Colonic mucosa (tissue), 4 donors: ENCODE results near the gene EMC1. TPM values are rescaled to one million over a fixed set of nuclear protein-coding genes. Genes with fewer than 3 reads are reported as not detected.

ENCODE experiments used
- DNase-seq: peaks from one replicate; pipeline ENCODE4 v3.0.0-alpha.2; 2020
- H3K27ac ChIP-seq: fragments of 200-600 bp; one replicate; pipeline ENCODE4 v1.8.0; 2021
- H3K27me3 ChIP-seq: fragments of 200-600 bp; one replicate; pipeline ENCODE4 v1.8.0; 2021
- H3K36me3 ChIP-seq: fragments of 200-600 bp; one replicate; pipeline ENCODE4 v1.8.0; 2021
- H3K4me1 ChIP-seq: fragments of 200-600 bp; one replicate; pipeline ENCODE4 v1.8.0; 2021; ENCODE audit warnings: mild to moderate bottlenecking
- H3K4me3 ChIP-seq: fragments of 200-600 bp; one replicate; pipeline ENCODE4 v1.8.0; 2021
- H3K9ac ChIP-seq, 2 donors: one replicate each; pipeline ENCODE4 v1.7.0; 2013; ENCODE audit warnings: control low read depth in 2 of 2, low read depth in 2 of 2, low read length in 2 of 2
- H3K9me3 ChIP-seq: fragments of 200-600 bp; one replicate; pipeline ENCODE4 v1.8.0; 2021
- intact Hi-C: fragments of 100-400 bp; cut with DNase I; formaldehyde crosslinking; loops from one replicate; pipeline ENCODE4 v1.14.1; 2022
- total RNA-seq, 2 donors: library from RNA; stranded (reverse); fragmentation: NEBNext Ultra II Directional in 1 of 2; extraction: Animal tissue kit (Norgen Biotek cat#: 25700) in 1 of 2; gene quantifications; one replicate each; pipeline ENCODE4 v1.2.1, GENCODE V29; 2021
- TF ChIP-seq, protein P1 (sequence below): fragments of 200-600 bp; IDR thresholded peaks from one replicate; pipeline ENCODE4 v1.8.0; 2022; ENCODE audit warnings: antibody characterized with exemption, mild to moderate bottlenecking
- donor health status: healthy.
- donor health status: DM: no; HTN: no; CAD: no.
- donor health status: DM: no; HTN: no; CAD: no.

Gene EMC1
- total RNA-seq, 2 donors from 2014 or later = 35.3 to 51.1 TPM

DNA sequence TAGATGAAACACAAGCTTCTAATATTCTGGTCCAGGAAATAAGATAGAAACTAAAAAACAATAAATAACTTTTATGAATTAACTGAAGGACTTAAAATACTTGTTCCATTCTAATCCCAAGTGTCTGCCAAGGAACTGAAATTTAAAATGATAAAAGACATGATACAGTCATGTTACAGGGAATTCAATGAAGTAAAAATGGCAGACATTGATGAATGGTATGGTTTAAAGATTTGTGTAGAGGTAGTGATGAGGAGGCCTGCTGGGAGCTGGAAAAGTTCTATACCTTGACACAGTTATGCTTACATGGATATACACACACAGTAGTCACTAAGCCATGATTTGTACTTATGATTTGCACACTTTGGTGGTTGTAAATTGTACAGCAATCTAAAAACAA lies 39.2 kb downstream of the EMC1 start:
- H3K4me1 ChIP-seq = peaks cover 11% of the 10 kb centered on the region
- no peak overlapping the region for H3K4me3 ChIP-seq
- H3K27ac ChIP-seq = no peak overlapping the region
- H3K27me3 ChIP-seq = no peaks in the 10 kb centered on the region
- H3K9ac ChIP-seq = no peak overlapping the region
- H3K9me3 ChIP-seq = no peaks in the 10 kb centered on the region
- H3K36me3 ChIP-seq = no peaks in the 10 kb centered on the region
- intact Hi-C loops = no loop called here
- DNase-seq = no peak
- TF ChIP-seq, protein P1, sequence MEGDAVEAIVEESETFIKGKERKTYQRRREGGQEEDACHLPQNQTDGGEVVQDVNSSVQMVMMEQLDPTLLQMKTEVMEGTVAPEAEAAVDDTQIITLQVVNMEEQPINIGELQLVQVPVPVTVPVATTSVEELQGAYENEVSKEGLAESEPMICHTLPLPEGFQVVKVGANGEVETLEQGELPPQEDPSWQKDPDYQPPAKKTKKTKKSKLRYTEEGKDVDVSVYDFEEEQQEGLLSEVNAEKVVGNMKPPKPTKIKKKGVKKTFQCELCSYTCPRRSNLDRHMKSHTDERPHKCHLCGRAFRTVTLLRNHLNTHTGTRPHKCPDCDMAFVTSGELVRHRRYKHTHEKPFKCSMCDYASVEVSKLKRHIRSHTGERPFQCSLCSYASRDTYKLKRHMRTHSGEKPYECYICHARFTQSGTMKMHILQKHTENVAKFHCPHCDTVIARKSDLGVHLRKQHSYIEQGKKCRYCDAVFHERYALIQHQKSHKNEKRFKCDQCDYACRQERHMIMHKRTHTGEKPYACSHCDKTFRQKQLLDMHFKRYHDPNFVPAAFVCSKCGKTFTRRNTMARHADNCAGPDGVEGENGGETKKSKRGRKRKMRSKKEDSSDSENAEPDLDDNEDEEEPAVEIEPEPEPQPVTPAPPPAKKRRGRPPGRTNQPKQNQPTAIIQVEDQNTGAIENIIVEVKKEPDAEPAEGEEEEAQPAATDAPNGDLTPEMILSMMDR = no peak

DNA sequence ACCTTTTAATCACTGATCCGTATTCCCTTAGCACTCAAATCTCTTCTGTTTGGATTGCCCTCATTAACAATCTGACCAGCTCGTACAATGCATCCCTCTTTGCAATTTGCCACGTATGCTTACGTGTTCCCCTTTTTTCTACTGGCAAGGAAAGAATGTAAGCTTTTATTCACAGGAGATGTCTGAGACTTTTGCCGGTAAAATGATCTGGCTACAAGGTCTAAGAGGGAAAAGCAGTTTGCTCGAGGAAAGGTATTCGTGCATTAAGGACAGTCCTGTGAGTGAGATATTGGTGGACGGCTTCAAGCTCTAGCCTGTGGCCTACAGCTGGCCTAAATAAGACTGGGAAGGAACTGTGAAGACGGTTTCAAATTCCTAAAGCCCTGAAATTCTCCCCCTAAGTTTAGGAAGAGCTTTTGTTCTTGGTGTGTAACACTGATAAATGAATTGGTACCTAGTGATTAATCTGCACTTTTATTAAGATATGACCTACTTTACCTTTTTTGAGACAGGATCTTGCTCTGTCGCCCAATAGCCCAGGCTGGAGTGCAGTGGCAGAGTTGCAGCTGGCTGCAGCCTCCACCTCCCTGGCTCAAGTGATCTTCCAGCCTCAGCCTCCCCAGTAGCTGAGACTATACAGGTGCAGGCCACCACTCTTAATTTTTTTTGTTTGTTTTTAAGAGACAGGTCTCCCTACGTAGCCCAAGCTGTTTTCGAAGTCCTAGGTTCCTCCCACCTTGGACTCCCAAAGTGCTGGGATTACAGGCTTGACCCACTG lies 40.4 kb downstream of the EMC1 start:
- TF ChIP-seq, protein P1 = no peak
- peak overlapping the region; percentile 74 to 96 for H3K9ac ChIP-seq
- DNase-seq = no peak

DNA sequence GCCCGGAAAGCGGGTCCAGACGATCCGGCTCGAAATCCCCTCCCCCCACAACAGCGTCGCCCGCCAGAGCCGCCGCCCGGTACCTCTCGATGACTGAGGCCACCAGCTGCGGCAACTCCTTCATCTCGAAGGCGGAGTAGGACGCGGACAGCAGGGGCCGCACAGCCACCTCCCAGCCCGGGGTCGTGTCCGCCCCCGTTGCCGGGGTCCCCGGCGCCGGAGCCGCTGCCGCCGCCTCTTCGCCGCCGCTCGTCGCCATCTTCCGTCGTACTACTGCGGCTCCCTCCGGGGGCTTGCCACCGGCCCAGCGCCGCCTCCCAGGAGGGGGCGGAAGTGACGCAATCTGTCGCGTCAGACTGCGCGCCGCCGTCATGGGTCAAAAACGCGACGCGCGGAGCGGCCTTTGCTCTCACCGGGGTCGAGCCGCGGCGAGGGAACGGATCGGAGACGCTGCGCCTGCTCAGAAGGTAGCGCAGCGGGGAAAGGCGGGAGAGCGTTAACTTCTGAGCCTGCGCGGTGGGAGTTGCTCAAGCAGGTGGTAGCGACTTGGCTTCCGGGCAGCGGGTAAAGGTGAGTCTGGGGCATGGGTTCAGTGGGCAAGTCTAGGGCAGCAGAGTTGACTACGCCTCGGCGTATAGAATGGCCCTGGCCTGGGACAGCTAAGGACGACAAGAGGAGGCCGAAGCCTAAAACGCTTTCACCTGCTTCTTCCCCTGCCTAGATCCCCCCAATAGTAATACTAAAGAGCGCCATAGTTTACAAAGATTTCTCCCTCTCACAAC lies 41.1 kb downstream of the EMC1 start, which contains the start of gene UBR4:
Gene UBR4 (minus strand): TSS at position 277 of the 782 bp plus-strand sequence. CDS start 18 bp downstream, at position 259.
- no peaks in the 10 kb centered on the region for H3K27me3 ChIP-seq
- peak within 1 kb of the TSS; percentile 97 for H3K4me3 ChIP-seq
- H3K4me1 ChIP-seq = peaks cover 17% of the 10 kb centered on the region
- peak; percentile 96 for DNase-seq
- no peaks in the 10 kb centered on the region for H3K36me3 ChIP-seq
- peak within 1 kb of the TSS; percentile 91 for H3K27ac ChIP-seq
- TF ChIP-seq, protein P1 = no peak
- no peaks in the 10 kb centered on the region for H3K9me3 ChIP-seq
- intact Hi-C loops = no loop called here
- peak within 1 kb of the TSS; percentile 88 to 96 for H3K9ac ChIP-seq

More for the DNA sequence above, 40.4 kb downstream of the EMC1 start:
- Histone ChIP-seq H3K4me3 (peak overlapping the region; percentile 97), H3K9me3 (no peaks in the 10 kb centered on the region), H3K27ac (peak overlapping the region; percentile 91), H3K4me1 (peaks cover 17% of the 10 kb centered on the region), H3K36me3 (no peaks in the 10 kb centered on the region), H3K27me3 (no peaks in the 10 kb centered on the region)
- intact Hi-C loops = no loop called here

DNA sequence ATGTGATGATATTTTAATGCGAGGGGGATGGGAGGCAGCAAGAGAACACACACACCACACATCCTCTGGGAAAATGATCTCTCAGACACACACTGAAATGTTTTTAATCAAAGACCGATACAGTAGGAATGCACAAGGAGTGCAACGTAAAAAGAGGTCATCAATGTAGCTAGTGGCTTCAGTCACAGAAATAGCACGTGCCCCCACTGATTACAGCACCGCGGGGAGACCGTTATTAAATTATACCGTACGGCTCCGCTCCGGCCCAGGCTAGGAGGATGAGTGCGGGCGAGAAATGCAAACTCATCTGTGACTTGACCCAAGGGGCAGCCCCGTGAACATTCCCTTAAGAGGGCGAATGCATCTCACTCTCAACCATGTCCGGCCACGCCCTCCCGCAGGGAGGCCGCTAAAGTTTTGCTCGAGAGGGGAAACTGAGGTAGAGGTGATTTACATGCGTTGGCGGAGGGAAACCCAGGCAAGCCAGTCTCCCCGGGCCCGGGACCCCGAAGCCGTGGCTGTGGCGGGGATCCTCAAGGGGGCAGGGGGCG lies 41.8 kb downstream of the EMC1 start:
- Histone ChIP-seq H3K9me3 (no peaks in the 10 kb centered on the region), H3K36me3 (no peaks in the 10 kb centered on the region), H3K9ac (peak overlapping the region; percentile 88 to 96), H3K27me3 (no peaks in the 10 kb centered on the region), H3K4me3 (peak overlapping the region; percentile 97), H3K27ac (peak overlapping the region; percentile 91), H3K4me1 (peaks cover 17% of the 10 kb centered on the region)
- DNase-seq = peak; percentile 46
- intact Hi-C loops = no loop called here
- TF ChIP-seq, protein P1 = no peak

DNA sequence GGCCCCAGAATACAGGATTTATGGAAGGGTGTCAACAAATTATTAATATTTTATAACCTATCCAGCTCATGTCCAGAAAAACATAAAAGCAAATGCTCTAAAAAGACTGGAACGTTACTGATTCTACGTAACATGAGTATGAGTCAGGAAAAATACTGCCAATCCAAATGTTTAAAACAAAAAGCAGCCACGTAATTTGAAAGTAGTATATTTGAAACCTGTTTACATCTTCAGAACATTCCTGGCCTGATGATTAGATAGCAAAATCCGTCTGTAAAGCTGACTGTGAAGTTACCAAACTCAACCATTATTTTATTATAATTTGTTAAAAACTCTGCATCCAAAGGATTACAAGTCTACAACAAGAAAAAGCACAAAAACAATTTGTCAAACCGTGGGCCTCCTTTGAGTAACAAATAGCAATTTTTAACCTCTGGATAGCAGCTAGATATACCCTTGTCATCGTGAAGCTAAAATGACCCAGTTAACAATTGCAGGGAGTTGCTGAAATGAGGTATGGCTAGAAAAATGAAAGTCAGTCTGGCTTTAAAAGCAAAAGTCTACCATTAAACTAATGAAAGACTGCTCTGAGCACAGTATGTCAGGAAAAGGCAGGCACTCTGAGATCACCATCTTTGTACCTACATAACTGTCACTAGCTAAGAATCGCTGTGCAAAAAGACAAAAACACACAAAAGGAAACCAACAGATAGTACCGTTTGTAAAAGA lies 42.5 kb downstream of the EMC1 start:
- peak overlapping the region; percentile 88 to 96 for H3K9ac ChIP-seq
- H3K4me3 ChIP-seq = peak overlapping the region; percentile 97
- no peaks in the 10 kb centered on the region for H3K36me3 ChIP-seq
- H3K27ac ChIP-seq = peak overlapping the region; percentile 91
- no peaks in the 10 kb centered on the region for H3K9me3 ChIP-seq
- no peaks in the 10 kb centered on the region for H3K27me3 ChIP-seq
- TF ChIP-seq, protein P1 = no peak
- no peak for DNase-seq
- intact Hi-C loops = no loop called here
- peaks cover 17% of the 10 kb centered on the region for H3K4me1 ChIP-seq
